ENCODE measurements around the gene HSFX3.
"Not testable (repeated sequence)": the region's sequence is repeated elsewhere in the genome, so short reads cannot be mapped to it uniquely, and the experiment has no call there.

HSFX3 gene

GRCh38 chrX:149504226-149504914 lies 45.4 kb downstream of the HSFX3 start:
- Histone ChIP-seq H3K9me3 (ENCODE audit: insufficient read depth, low read depth, low read length) (no peaks in the 10 kb centered on the region), H3K36me3 (ENCODE audit: insufficient read depth, low read length) (peaks cover 6% of the 10 kb centered on the region; the same call in 1 of the 2 replicates), H3K4me1 (ENCODE audit: insufficient read depth, low read length, poor library complexity, severe bottlenecking) (peaks cover 17% of the 10 kb centered on the region), H3F3A (ENCODE audit: low read depth) (no peaks in the 10 kb centered on the region), H3K9ac (ENCODE audit: low read depth, low read length, poor library complexity, severe bottlenecking) (peak overlapping the region; percentile 90), H3K79me2 (ENCODE audit: insufficient read depth, low read length) (peaks cover 11% of the 10 kb centered on the region; the same call in 1 of the 2 replicates), H4K20me1 (ENCODE audit: insufficient read depth, low read length, poor library complexity, severe bottlenecking) (peaks cover 17% of the 10 kb centered on the region), H2AFZ (ENCODE audit: low read length) (no peak overlapping the region), H3K4me2 (ENCODE audit: low read depth, low read length, poor library complexity, severe bottlenecking) (peak overlapping the region; percentile 93), H3K9me2 (replicated peaks; ENCODE audit: low read depth, low read length) (no peaks in the 10 kb centered on the region), H3K27me3 (ENCODE audit: insufficient read depth, low read length, poor library complexity, severe bottlenecking) (no peaks in the 10 kb centered on the region), H3K4me3 (ENCODE audit: low read length, poor library complexity, severe bottlenecking) (peak overlapping the region; percentile 93)
- TF ChIP-seq EZH2phosphoT487 (IDR thresholded peaks at IDR 0.05; ENCODE audit: borderline replicate concordance) = no peak
- TF ChIP-seq CTCF (conservative IDR thresholded peaks at IDR 0.05; ENCODE audit: low read length) = peak; percentile 64

- not testable (repeated sequence) for H2AFZ ChIP-seq (ENCODE audit: low read length); H3K36me3 ChIP-seq (ENCODE audit: insufficient read depth, low read length); H3F3A ChIP-seq (ENCODE audit: low read depth); H3K27me3 ChIP-seq (ENCODE audit: insufficient read depth, low read length, poor library complexity, severe bottlenecking); H3K9me3 ChIP-seq (ENCODE audit: insufficient read depth, low read depth, low read length); H3K9me2 ChIP-seq (replicated peaks; ENCODE audit: low read depth, low read length); H3K9ac ChIP-seq (ENCODE audit: low read depth, low read length, poor library complexity, severe bottlenecking)
- H3K4me3 ChIP-seq (ENCODE audit: low read length, poor library complexity, severe bottlenecking) = peak overlapping the region; percentile 93
- H3K4me1 ChIP-seq (ENCODE audit: insufficient read depth, low read length, poor library complexity, severe bottlenecking) = peaks cover 17% of the 10 kb centered on the region
- H4K20me1 ChIP-seq (ENCODE audit: insufficient read depth, low read length, poor library complexity, severe bottlenecking) = peaks cover 17% of the 10 kb centered on the region
- peaks cover 11% of the 10 kb centered on the region; the same call in 1 of the 2 replicates for H3K79me2 ChIP-seq (ENCODE audit: insufficient read depth, low read length)
- H3K4me2 ChIP-seq (ENCODE audit: low read depth, low read length, poor library complexity, severe bottlenecking) = peak overlapping the region; percentile 93
Observed at GRCh38 chrX:149503446-149503845, 46.3 kb downstream of the HSFX3 start.

GRCh38 chrX:149502923-149503322 lies 46.8 kb downstream of the HSFX3 start:
- H4K20me1 ChIP-seq (ENCODE audit: insufficient read depth, low read length, poor library complexity, severe bottlenecking) = peaks cover 17% of the 10 kb centered on the region
- not testable (repeated sequence) for H3K27me3 ChIP-seq (ENCODE audit: insufficient read depth, low read length, poor library complexity, severe bottlenecking); H3K4me3 ChIP-seq (ENCODE audit: low read length, poor library complexity, severe bottlenecking); H3K9me3 ChIP-seq (ENCODE audit: insufficient read depth, low read depth, low read length); H3K9me2 ChIP-seq (replicated peaks; ENCODE audit: low read depth, low read length); H2AFZ ChIP-seq (ENCODE audit: low read length); H3F3A ChIP-seq (ENCODE audit: low read depth); H3K9ac ChIP-seq (ENCODE audit: low read depth, low read length, poor library complexity, severe bottlenecking)
- H3K4me1 ChIP-seq (ENCODE audit: insufficient read depth, low read length, poor library complexity, severe bottlenecking) = peaks cover 17% of the 10 kb centered on the region
- peaks cover 11% of the 10 kb centered on the region; the same call in 1 of the 2 replicates for H3K79me2 ChIP-seq (ENCODE audit: insufficient read depth, low read length)
- H3K4me2 ChIP-seq (ENCODE audit: low read depth, low read length, poor library complexity, severe bottlenecking) = peak overlapping the region; percentile 31
- H3K36me3 ChIP-seq (ENCODE audit: insufficient read depth, low read length) = peaks cover 11% of the 10 kb centered on the region; the same call in 1 of the 2 replicates

GRCh38 chrX:149499766-149500165 lies 50.0 kb downstream of the HSFX3 start:
- Histone ChIP-seq H2AFZ (ENCODE audit: low read length) (no peak overlapping the region), H3F3A (ENCODE audit: low read depth) (no peaks in the 10 kb centered on the region), H3K36me3 (ENCODE audit: insufficient read depth, low read length) (peaks cover 36% of the 10 kb centered on the region; the same call in 1 of the 2 replicates), H3K79me2 (ENCODE audit: insufficient read depth, low read length) (peaks cover 11% of the 10 kb centered on the region; the same call in 1 of the 2 replicates), H3K4me1 (ENCODE audit: insufficient read depth, low read length, poor library complexity, severe bottlenecking) (peaks cover 12% of the 10 kb centered on the region), H3K9me2 (replicated peaks; ENCODE audit: low read depth, low read length) (no peaks in the 10 kb centered on the region), H4K20me1 (ENCODE audit: insufficient read depth, low read length, poor library complexity, severe bottlenecking) (peaks cover 17% of the 10 kb centered on the region), H3K9me3 (ENCODE audit: insufficient read depth, low read depth, low read length) (no peaks in the 10 kb centered on the region), H3K4me2 (ENCODE audit: low read depth, low read length, poor library complexity, severe bottlenecking) (no peak overlapping the region), H3K27me3 (ENCODE audit: insufficient read depth, low read length, poor library complexity, severe bottlenecking) (no peaks in the 10 kb centered on the region), H3K9ac (ENCODE audit: low read depth, low read length, poor library complexity, severe bottlenecking) (no peak overlapping the region), H3K4me3 (ENCODE audit: low read length, poor library complexity, severe bottlenecking) (no peak overlapping the region)
- no peak for TF ChIP-seq CTCF (conservative IDR thresholded peaks at IDR 0.05; ENCODE audit: low read length)
- TF ChIP-seq EZH2phosphoT487 (IDR thresholded peaks at IDR 0.05; ENCODE audit: borderline replicate concordance) = no peak
